GM12873 (cell line): ENCODE data around the gene MRPS27.
A peak's percentile ranks its signal among the peaks of the same experiment; 100 is the strongest.

Experiments
- CTCF ChIP-seq: IDR thresholded peaks from 2 replicates; pipeline ENCODE4 v1.5.1; 2012; ENCODE audit warnings: low read depth, mild to moderate bottlenecking, moderate library complexity, low read length, control low read depth; ENCODE audit not compliant: insufficient read depth; ENCODE audit errors: missing control alignments

MRPS27 gene

GRCh38 chr5:72252008-72252407 is 68.0 kb downstream of the MRPS27 start:
- no peak for TF ChIP-seq CTCF

- no peak for TF ChIP-seq CTCF
These were observed 68.7 kb downstream of the MRPS27 start for GRCh38 chr5:72251386-72251785.

GRCh38 chr5:72248410-72248981 is 71.5 kb downstream of the MRPS27 start:
- no peak for TF ChIP-seq CTCF

GRCh38 chr5:72246954-72247442 is 73.0 kb downstream of the MRPS27 start:
- no peak for TF ChIP-seq CTCF

- TF ChIP-seq CTCF, result no peak
These were observed 74.0 kb downstream of the MRPS27 start for GRCh38 chr5:72245951-72246532.

GRCh38 chr5:72245546-72245945 is 74.5 kb downstream of the MRPS27 start:
- TF ChIP-seq CTCF, result no peak

GRCh38 chr5:72244862-72245371 is 75.1 kb downstream of the MRPS27 start:
- TF ChIP-seq CTCF, result peak; percentile 68
